GM12874 (cell line): Measurements from ENCODE around the gene SULF2.

Source experiments
- TF ChIP-seq, protein P1 (sequence below): IDR thresholded peaks from 2 replicates; pipeline ENCODE4 v1.5.1; 2011; ENCODE audit warnings: low read depth, mild to moderate bottlenecking, control low read depth, low read length, moderate library complexity; ENCODE audit not compliant: insufficient read depth

SULF2 gene

DNA sequence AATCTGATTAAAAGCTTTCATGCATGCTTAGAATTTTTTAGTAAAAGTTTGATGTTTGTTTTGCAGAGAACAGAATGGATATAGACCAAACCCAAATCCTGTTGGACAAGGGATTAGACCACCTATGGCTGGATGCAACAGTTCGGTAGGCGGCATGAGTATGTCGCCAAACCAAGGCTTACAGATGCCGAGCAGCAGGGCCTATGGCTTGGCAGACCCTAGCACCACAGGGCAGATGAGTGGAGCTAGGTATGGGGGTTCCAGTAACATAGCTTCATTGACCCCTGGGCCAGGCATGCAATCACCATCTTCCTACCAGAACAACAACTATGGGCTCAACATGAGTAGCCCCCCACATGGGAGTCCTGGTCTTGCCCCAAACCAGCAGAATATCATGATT is 150.0 kb downstream of the SULF2 start:
- TF ChIP-seq, protein P1, sequence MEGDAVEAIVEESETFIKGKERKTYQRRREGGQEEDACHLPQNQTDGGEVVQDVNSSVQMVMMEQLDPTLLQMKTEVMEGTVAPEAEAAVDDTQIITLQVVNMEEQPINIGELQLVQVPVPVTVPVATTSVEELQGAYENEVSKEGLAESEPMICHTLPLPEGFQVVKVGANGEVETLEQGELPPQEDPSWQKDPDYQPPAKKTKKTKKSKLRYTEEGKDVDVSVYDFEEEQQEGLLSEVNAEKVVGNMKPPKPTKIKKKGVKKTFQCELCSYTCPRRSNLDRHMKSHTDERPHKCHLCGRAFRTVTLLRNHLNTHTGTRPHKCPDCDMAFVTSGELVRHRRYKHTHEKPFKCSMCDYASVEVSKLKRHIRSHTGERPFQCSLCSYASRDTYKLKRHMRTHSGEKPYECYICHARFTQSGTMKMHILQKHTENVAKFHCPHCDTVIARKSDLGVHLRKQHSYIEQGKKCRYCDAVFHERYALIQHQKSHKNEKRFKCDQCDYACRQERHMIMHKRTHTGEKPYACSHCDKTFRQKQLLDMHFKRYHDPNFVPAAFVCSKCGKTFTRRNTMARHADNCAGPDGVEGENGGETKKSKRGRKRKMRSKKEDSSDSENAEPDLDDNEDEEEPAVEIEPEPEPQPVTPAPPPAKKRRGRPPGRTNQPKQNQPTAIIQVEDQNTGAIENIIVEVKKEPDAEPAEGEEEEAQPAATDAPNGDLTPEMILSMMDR: no peak

DNA sequence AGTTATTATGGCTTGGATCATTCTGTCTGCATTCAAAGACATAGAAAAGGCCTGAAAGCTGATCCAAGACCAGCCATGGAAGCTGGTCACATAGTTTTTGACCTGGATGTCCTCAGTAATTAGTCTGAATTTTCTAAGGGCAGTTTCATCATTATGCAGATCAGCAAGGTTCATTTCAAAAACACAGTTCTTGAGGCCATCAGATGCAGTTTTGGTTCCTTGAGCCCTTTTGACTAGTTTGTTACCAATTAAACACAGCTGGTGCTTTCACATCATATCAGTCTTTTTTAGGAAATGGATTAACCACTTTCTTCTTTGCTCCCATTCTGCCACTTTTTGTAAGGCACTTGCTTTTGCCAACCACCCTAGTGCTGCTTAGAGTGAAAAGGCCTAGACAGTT is 154.2 kb downstream of the SULF2 start:
- TF ChIP-seq, protein P1: no peak

DNA sequence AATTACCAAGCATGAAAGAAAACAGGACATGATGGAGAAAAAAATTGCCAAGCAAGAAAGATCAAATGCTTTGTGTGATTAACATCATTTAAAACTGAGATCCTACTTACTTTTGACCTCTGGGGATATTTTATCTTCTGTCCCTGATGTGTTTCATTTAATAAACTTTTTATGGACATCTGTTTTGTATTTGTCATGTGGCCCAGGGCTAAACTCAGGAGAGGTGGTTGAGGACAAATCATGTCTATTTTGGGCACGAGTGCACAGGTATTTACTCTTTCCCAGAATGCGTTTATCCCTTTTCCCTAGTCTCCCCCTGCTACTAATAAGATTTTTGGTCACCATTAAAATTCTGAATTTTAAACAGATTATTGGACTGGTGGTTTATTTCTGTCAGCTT is 155.4 kb downstream of the SULF2 start:
- TF ChIP-seq, protein P1: no peak

DNA sequence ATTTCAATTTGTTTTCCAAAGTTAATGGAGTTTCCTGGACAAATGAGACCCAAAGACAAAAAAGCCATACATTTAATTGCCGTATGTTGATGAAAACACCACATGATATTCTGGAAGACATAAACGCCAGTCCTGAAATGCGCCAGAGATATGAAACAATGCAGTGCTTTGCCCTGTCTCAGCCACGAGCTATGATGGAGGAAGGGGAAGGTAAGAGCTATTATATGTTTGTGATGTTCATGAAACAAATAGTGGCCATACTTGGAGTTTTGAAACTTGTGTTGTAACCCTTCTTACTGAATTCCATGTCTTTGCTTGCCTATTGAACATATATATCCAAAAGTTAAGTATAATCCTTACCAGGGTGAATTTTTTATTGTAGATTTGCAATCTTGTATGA is 157.7 kb downstream of the SULF2 start:
- TF ChIP-seq, protein P1: no peak

DNA sequence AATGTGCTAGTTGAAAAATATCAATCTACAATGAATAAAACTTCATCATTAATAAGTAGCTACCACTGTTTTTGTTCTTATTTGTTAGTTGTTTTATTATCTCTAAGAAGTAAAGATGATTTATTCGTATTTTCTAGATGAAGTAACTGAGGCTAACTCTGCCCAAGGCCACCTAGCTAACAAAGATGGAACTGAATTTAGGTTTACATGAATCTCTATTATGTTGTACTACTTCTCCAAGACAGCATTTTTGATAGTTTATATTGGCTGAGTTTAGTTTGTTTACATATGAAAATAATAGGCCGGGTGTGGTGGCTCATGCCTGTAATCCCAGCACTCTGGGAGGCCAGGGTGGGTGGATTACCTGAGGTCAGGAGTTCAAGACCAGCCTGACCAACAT is 162.1 kb downstream of the SULF2 start:
- TF ChIP-seq, protein P1: no peak

DNA sequence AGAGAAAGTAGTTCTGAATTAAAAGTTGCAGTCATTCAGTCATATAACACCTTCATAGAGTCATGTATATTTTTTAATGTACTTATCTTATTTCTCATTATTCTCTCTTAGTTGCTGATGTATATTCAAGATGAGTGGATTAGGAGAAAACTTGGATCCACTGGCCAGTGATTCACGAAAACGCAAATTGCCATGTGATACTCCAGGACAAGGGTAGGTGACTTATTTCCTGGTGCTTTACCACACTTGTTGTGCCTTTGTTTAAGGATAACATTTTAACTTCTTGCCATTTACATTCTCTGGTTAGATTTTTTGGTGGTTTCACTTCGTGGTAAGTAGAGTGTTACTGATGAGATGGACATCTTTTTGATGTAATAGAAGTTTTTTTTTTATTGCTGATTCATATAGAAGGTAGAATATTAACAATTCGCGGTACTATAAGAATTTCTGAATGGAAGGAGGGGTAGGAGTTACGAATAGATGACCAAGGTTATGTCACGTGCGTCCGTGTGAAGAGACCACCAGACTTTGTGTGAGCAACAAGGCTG is 163.1 kb downstream of the SULF2 start:
- TF ChIP-seq, protein P1: no peak

DNA sequence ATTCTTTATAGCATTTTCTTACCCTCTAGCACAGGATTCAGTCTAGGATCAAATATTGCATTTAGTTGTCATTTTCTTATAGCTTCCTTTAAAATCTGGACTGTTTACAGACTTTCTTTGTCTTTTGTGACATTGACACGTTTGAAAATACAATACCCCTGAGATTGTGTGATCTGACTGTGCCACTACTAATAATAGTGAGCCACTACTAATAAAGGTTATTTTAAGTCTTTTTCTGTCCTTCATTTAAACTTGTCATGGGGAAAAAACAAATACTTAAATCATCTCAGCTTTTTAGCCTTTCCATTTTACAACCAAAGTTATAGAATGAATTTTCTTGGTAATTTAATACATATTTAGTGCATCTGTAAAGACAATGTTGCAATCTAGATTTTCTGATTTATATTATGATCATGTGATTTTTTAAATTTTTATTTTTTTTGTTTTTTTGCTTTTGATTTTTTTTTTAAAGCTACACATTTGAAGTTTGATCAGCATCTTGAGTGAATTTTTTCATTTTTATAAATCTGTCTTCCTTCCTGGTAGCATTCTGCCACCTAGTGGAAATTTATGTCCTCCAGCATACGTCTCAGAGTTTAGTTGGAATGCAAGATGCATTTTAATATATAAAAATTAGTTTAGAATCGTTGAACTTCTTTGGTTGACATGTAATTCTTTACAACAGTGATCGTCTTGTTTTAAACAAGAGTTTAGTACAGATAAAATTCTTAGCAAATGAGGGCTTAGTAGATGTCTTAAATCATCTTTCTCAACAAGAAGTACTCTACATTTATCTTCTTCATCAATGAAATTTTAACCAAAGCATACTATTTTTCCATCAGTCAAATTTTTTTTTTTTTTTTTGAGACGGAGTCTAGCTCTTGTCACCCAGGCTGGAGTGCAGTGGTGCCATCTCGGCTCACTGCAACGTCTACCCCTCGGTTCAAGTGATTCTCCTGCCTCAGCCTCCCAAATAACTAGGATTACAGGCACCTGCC is 164.2 kb downstream of the SULF2 start:
- TF ChIP-seq, protein P1: peak; percentile 37; the same call in 1 of the 2 replicates
